BJ (cell line): ENCODE results near the gene NCOA7. TPM values are rescaled to one million over a fixed set of nuclear protein-coding genes. Genes with fewer than 3 reads are reported as not detected.
"Not testable (repeated sequence)": the region's sequence is repeated elsewhere in the genome, so short reads cannot be mapped to it uniquely, and the experiment has no call there.

Experiments used
- CTCF ChIA-PET: fragments of 350-600 bp; formaldehyde crosslinking; extraction: SDS; loops from one replicate; lab custom pipeline; 2021; ENCODE audit warnings: antibody characterized with exemption, inconsistent platforms; lab: Yijun Ruan, JAX
- POLR2A ChIA-PET: fragments of 300-600 bp; sonication (Branson Sonifier 250); formaldehyde crosslinking; extraction: SDS; loops from one replicate; lab custom pipeline; 2021; ENCODE audit warnings: antibody characterized with exemption; lab: Charles Lee
- DNase-seq: peaks from one replicate; pipeline ENCODE4 v3.0.0-alpha.2; 2011; ENCODE audit warnings: low read depth
- H3K27me3 ChIP-seq: 2 replicates; pipeline ENCODE4 v1.6.0; 2011; ENCODE audit warnings: low read length; ENCODE audit not compliant: control insufficient read depth, insufficient read depth
- H3K36me3 ChIP-seq: 2 replicates; pipeline ENCODE4 v1.5.1; 2011; ENCODE audit warnings: low read length; ENCODE audit not compliant: control insufficient read depth, insufficient read depth
- H3K4me3 ChIP-seq: 2 replicates; pipeline ENCODE4 v1.5.1; 2011; ENCODE audit warnings: low read depth, mild to moderate bottlenecking, control low read depth, low read length
- CTCF ChIP-seq: IDR thresholded peaks from 2 replicates; pipeline ENCODE4 v1.5.1; 2011; ENCODE audit warnings: low read depth, mild to moderate bottlenecking, control low read depth, inconsistent platforms, low read length, moderate library complexity; ENCODE audit not compliant: insufficient read depth
- polyA plus RNA-seq: library from polyadenylated mRNA; depleted of rRNA; stranded (reverse); fragments of >200 nt; gene quantifications from 2 replicates; pipeline ENCODE4 v1.2.3, GENCODE V29; 2011

Gene NCOA7
- polyA plus RNA-seq, 1 experiment: 27.2 TPM

GRCh38 chr6:125966569-125966968 is 175.8 kb downstream of the NCOA7 start:
- ChIA-PET CTCF (interaction anchor here (0.8 to 1.9 kb wide), 3 partner anchors 9 to 122 kb away, joined by 3 to 4 read pairs (median 4); no protein-coding TSS in a partner anchor), POLR2A (no interaction called here)
- no peak for DNase-seq
- no peaks in the 10 kb centered on the region for H3K27me3 ChIP-seq
- H3K36me3 ChIP-seq: peaks cover 3% of the 10 kb centered on the region
- no peak for TF ChIP-seq CTCF
- H3K4me3 ChIP-seq: no peak overlapping the region

GRCh38 chr6:125968493-125968892 is 177.7 kb downstream of the NCOA7 start:
- Histone ChIP-seq H3K4me3 (no peak overlapping the region), H3K36me3 (0 out of 2 replicates have a peak, but pooled peaks cover 2% of the 10 kb centered on the region), H3K27me3 (no peaks in the 10 kb centered on the region)
- TF ChIP-seq CTCF: no peak
- no peak for DNase-seq
- ChIA-PET POLR2A (no interaction called here), CTCF (interaction anchor here (3.5 to 4.1 kb wide), 2 partner anchors 12 to 15 kb away, joined by 8 to 17 read pairs; partner anchors contain the start of gene HINT3)

GRCh38 chr6:125970760-125971159 is 180.0 kb downstream of the NCOA7 start:
- TF ChIP-seq CTCF: no peak
- H3K27me3 ChIP-seq: no peaks in the 10 kb centered on the region
- no peak for DNase-seq
- peaks cover 2% of the 10 kb centered on the region; the same call in 1 of the 2 replicates for H3K36me3 ChIP-seq
- POLR2A ChIA-PET: no interaction called here
- no peak overlapping the region for H3K4me3 ChIP-seq
- CTCF ChIA-PET: interaction anchor here (0.6 to 4.1 kb wide), 10 partner anchors 10 to 657 kb away, joined by 3 to 17 read pairs (median 4); partner anchors contain the start of genes HINT3 and NCOA7

- H3K4me3 ChIP-seq, H3K36me3 ChIP-seq, DNase-seq, H3K27me3 ChIP-seq, POLR2A ChIA-PET: not testable (repeated sequence)
- CTCF ChIA-PET: interaction anchor here (1.5 to 4.1 kb wide), 2 partner anchors 16 to 182 kb away, joined by 5 to 17 read pairs; partner anchors contain the start of gene HINT3
Observed at GRCh38 chr6:125972478-125972877, 181.7 kb downstream of the NCOA7 start.

- ChIA-PET POLR2A (no interaction called here), CTCF (interaction anchor here (0.6 to 3.4 kb wide), 21 partner anchors 9 to 662 kb away, joined by 3 to 17 read pairs (median 4); partner anchors contain the start of genes HINT3, NCOA7 and TRMT11)
- H3K36me3 ChIP-seq: no peaks in the 10 kb centered on the region; the same call in 1 of the 2 replicates
- H3K27me3 ChIP-seq: no peaks in the 10 kb centered on the region
- no peak for DNase-seq
- peak; percentile 42; the same call in 1 of the 2 replicates for TF ChIP-seq CTCF
- no peak overlapping the region for H3K4me3 ChIP-seq
Observed at GRCh38 chr6:125974214-125974866, 183.6 kb downstream of the NCOA7 start.
